OCI-M2 (cell line): ENCODE measurements around the gene TMEM53.

ENCODE experiments used
- DNase-seq: peaks from one replicate; lab custom pipeline; 2025; ENCODE audit not compliant: unreplicated experiment; lab: John Stamatoyannopoulos, UW

TMEM53 gene

GRCh38 chr1:44606701-44607281, 67.5 kb downstream of the TMEM53 start:
- no peak for DNase-seq

GRCh38 chr1:44605914-44606615, 68.2 kb downstream of the TMEM53 start:
- DNase-seq, result no peak

- DNase-seq, result no peak
Observed at GRCh38 chr1:44604157-44604955, 69.9 kb downstream of the TMEM53 start.

GRCh38 chr1:44603718-44604117, 70.6 kb downstream of the TMEM53 start:
- no peak for DNase-seq
